ENCODE data around the gene BRD8.
A peak's percentile ranks its signal among the peaks of the same experiment; 100 is the strongest.

BRD8 gene

GRCh38 chr5:138178516-138179276, at the start of gene BRD8, which contains the start of gene KIF20A:
Gene BRD8, minus strand, starts transcription at chr5:138178630. Its CDS starts 16 bp downstream, at chr5:138178614.
Gene KIF20A, plus strand, starts transcription at chr5:138179112. Its CDS starts 569 bp downstream, at chr5:138179681.
- TF ChIP-seq TAF1 (IDR thresholded peaks at IDR 0.05; ENCODE audit: low read depth) (peak; percentile 89), YY1 (IDR thresholded peaks at IDR 0.05; ENCODE audit: low read depth) (peak; percentile 98), RAD21 (IDR thresholded peaks at IDR 0.05; ENCODE audit: low read depth) (no peak), NFIC (IDR thresholded peaks at IDR 0.05) (0 out of 2 replicates have a peak, but pooled peaks have one; percentile 7), TCF12 (IDR thresholded peaks at IDR 0.05; ENCODE audit: low read depth) (peak; percentile 38; the same call in 1 of the 2 replicates), TEAD4 (IDR thresholded peaks at IDR 0.05) (peak; percentile 62), CEBPB (IDR thresholded peaks at IDR 0.05) (no peak), USF1 (IDR thresholded peaks at IDR 0.05) (peak; percentile 49; the same call in 1 of the 2 replicates), REST (IDR thresholded peaks at IDR 0.05; ENCODE audit: low read depth) (no peak), FOXM1 (IDR thresholded peaks at IDR 0.05; ENCODE audit: borderline replicate concordance, low read depth) (peak; percentile 98), EP300 (IDR thresholded peaks at IDR 0.05; ENCODE audit: borderline replicate concordance) (no peak), MAX (IDR thresholded peaks at IDR 0.05) (peak; percentile 95), EGR1 (IDR thresholded peaks at IDR 0.05) (peak; percentile 68; the same call in 1 of the 2 replicates), CREB1 (IDR thresholded peaks at IDR 0.05; ENCODE audit: low read depth) (no peak; the same call in 1 of the 2 replicates), ZBTB7A (IDR thresholded peaks at IDR 0.05; ENCODE audit: low read depth) (no peak)

- TF ChIP-seq CEBPB (IDR thresholded peaks at IDR 0.05): no peak
- TF ChIP-seq REST (IDR thresholded peaks at IDR 0.05; ENCODE audit: low read depth): no peak
These were observed 48.5 kb upstream of the BRD8 start for GRCh38 chr5:138226910-138227309.

- TF ChIP-seq CEBPB (IDR thresholded peaks at IDR 0.05) (no peak), YY1 (IDR thresholded peaks at IDR 0.05; ENCODE audit: low read depth) (no peak), RAD21 (IDR thresholded peaks at IDR 0.05; ENCODE audit: low read depth) (no peak), FOXM1 (IDR thresholded peaks at IDR 0.05; ENCODE audit: borderline replicate concordance, low read depth) (no peak), EP300 (IDR thresholded peaks at IDR 0.05; ENCODE audit: borderline replicate concordance) (no peak), TEAD4 (IDR thresholded peaks at IDR 0.05) (no peak), CREB1 (IDR thresholded peaks at IDR 0.05; ENCODE audit: low read depth) (no peak), NFIC (IDR thresholded peaks at IDR 0.05) (no peak), MAX (IDR thresholded peaks at IDR 0.05) (no peak)
These were observed 46.3 kb upstream of the BRD8 start for GRCh38 chr5:138224712-138225111.

- TF ChIP-seq NFIC (IDR thresholded peaks at IDR 0.05) (no peak), YY1 (IDR thresholded peaks at IDR 0.05; ENCODE audit: low read depth) (no peak), EGR1 (IDR thresholded peaks at IDR 0.05) (no peak), FOXM1 (IDR thresholded peaks at IDR 0.05; ENCODE audit: borderline replicate concordance, low read depth) (no peak), CEBPB (IDR thresholded peaks at IDR 0.05) (no peak), TAF1 (IDR thresholded peaks at IDR 0.05; ENCODE audit: low read depth) (no peak), CREB1 (IDR thresholded peaks at IDR 0.05; ENCODE audit: low read depth) (no peak), RAD21 (IDR thresholded peaks at IDR 0.05; ENCODE audit: low read depth) (no peak), TEAD4 (IDR thresholded peaks at IDR 0.05) (no peak), USF1 (IDR thresholded peaks at IDR 0.05) (no peak), MAX (IDR thresholded peaks at IDR 0.05) (no peak), REST (IDR thresholded peaks at IDR 0.05; ENCODE audit: low read depth) (no peak), EP300 (IDR thresholded peaks at IDR 0.05; ENCODE audit: borderline replicate concordance) (no peak), TCF12 (IDR thresholded peaks at IDR 0.05; ENCODE audit: low read depth) (no peak), ZBTB7A (IDR thresholded peaks at IDR 0.05; ENCODE audit: low read depth) (no peak)
These were observed 45.1 kb upstream of the BRD8 start for GRCh38 chr5:138223532-138223931.

Measured in Ishikawa (cell line).